ENCODE measurements around the gene CHD9. TPM values are rescaled to one million over a fixed set of nuclear protein-coding genes. Genes with fewer than 3 reads are reported as not detected.

The CHD9 gene
- total RNA-seq, 4 donors from 2014 or later: 82.2 to 114 (median 91.3) TPM

DNA sequence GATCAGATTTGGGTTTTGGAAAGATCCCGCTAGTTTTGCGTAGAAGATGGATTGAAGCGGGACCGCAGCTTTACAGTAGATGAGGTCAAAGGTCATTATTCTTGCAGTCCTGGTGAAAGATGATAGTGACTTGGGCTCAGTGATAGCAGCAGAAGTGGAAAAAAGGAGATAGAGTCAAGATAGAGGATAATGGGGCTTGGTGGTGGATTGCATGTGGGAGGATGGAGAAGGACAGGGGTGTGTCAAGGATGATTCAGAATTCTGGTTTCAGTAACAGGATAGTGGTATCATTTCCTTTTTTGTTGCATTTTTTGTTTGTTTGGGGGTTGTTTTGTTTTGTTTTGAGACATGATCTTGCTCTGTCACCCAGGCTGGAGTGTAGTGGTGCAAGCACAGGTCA lies 30.7 kb upstream of the CHD9 start:
- H3K27ac ChIP-seq: no peak overlapping the region
- no peaks in the 10 kb centered on the region for H3K4me1 ChIP-seq
- DNase-seq (ENCODE audit: low spot score in 2 of 2): no peak
- no peaks in the 10 kb centered on the region for H3K36me3 ChIP-seq
- H3K27me3 ChIP-seq: no peaks in the 10 kb centered on the region
- no peak overlapping the region for H3K4me3 ChIP-seq
- WGBS, 2 donors: 98% methylated on average over 4 of the region's 4 CpGs
- H3K9me3 ChIP-seq: no peaks in the 10 kb centered on the region
- TF ChIP-seq POLR2A (IDR thresholded peaks at IDR 0.05) (no peak), EP300 (IDR thresholded peaks at IDR 0.05) (no peak)
- TF ChIP-seq, protein P1, sequence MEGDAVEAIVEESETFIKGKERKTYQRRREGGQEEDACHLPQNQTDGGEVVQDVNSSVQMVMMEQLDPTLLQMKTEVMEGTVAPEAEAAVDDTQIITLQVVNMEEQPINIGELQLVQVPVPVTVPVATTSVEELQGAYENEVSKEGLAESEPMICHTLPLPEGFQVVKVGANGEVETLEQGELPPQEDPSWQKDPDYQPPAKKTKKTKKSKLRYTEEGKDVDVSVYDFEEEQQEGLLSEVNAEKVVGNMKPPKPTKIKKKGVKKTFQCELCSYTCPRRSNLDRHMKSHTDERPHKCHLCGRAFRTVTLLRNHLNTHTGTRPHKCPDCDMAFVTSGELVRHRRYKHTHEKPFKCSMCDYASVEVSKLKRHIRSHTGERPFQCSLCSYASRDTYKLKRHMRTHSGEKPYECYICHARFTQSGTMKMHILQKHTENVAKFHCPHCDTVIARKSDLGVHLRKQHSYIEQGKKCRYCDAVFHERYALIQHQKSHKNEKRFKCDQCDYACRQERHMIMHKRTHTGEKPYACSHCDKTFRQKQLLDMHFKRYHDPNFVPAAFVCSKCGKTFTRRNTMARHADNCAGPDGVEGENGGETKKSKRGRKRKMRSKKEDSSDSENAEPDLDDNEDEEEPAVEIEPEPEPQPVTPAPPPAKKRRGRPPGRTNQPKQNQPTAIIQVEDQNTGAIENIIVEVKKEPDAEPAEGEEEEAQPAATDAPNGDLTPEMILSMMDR (IDR thresholded peaks at IDR 0.05): no peak

DNA sequence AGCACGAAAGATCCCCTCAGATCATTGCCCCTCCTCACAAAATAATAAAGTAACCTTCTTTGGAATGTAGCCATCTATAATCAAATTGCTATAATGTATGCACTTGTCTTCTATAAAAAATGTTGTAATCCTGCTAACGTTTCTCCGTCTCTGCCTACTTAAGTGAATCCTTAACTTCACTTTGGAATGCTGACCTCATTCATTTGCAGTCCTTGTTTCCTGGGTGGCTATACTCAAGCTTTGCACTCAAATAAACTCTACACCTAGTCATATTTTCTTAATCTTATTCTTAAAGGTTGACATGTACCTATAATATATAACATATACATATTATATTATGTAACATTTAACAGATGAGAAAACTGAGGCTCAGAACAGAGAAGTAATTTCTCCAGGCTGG lies 24.8 kb upstream of the CHD9 start:
- no peaks in the 10 kb centered on the region for H3K9me3 ChIP-seq
- no peak for DNase-seq (ENCODE audit: low spot score in 2 of 2)

DNA sequence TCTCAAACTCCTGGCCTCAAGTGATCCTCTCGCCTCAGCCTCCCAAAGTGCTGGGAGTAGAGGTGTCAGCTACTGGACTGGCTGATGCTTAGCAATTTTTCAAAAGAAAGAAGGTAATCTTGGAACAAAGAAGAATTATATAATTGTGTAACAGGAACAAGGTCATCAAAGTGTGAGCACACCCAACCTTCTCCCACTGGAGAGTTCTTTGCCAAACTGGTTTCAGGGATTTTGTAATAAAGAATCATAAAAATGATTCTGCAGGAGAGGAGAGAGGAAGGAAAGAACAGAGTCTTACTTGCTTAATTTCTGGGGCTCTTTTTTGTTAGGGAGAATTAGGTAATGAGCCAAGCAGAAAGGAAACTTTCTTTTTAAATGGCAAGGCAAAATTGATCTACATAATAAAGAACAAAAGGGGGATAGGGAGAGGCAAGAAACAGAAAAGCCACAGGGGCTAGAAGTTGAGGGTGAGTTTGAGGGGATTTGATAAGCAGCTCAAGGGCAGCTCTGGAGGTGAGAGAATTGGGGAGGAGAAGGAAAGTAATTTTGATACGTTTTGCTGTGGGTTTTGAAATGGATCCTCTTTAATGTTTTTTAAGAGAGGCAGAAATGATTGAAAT lies 23.4 kb upstream of the CHD9 start:
- H3K4me3 ChIP-seq: no peak overlapping the region
- H3K36me3 ChIP-seq: no peaks in the 10 kb centered on the region
- WGBS, 2 donors: 45% methylated on average over 2 of the region's 2 CpGs
- TF ChIP-seq, protein P1 (IDR thresholded peaks at IDR 0.05): no peak
- TF ChIP-seq EP300 (IDR thresholded peaks at IDR 0.05): peak in 1 of 2 donors; percentile 61
- no peaks in the 10 kb centered on the region for H3K9me3 ChIP-seq
- H3K4me1 ChIP-seq: peaks cover 0 to 11% (median 2%) of the 10 kb centered on the region in 4 donors
- H3K27ac ChIP-seq: peak overlapping the region in 1 of 4 donors; percentile 6
- no peak for DNase-seq (ENCODE audit: low spot score in 2 of 2)
- no peaks in the 10 kb centered on the region for H3K27me3 ChIP-seq

More for the DNA sequence above, 24.8 kb upstream of the CHD9 start:
- TF ChIP-seq, protein P1 (IDR thresholded peaks at IDR 0.05): no peak
- no peak for TF ChIP-seq EP300 (IDR thresholded peaks at IDR 0.05)
- no peak for TF ChIP-seq POLR2A (IDR thresholded peaks at IDR 0.05)
- Histone ChIP-seq H3K36me3 (no peaks in the 10 kb centered on the region), H3K27me3 (no peaks in the 10 kb centered on the region), H3K4me3 (no peak overlapping the region), H3K4me1 (peaks cover 0 to 11% (median 2%) of the 10 kb centered on the region in 4 donors), H3K27ac (no peak overlapping the region)
- 76 to 82% methylated on average over 3 of the region's 3 CpGs for WGBS, 2 donors

DNA sequence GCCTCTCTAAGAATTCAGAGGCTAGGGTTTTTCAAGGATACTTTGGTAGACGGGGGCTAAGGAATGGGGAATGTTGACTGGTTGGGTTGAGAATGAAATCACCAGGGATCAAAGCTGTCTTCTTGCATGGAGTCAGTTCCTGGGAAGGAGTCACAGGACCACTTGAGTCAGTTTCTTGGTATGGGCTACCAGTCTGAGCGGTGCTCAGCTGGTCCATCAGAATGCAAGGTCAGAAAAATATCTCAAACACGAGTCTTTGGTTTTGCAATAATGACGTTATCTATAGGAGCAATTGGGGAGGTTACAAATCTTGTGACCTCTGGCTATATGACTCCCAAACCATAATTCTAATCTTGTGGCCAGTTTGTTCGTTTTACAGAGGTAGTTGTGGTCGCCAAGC lies 20.5 kb upstream of the CHD9 start:
- no peak for DNase-seq (ENCODE audit: low spot score in 2 of 2)
- 82 to 83% methylated on average over 6 of the region's 6 CpGs for WGBS, 2 donors
- Histone ChIP-seq H3K36me3 (no peaks in the 10 kb centered on the region), H3K27ac (no peak overlapping the region), H3K27me3 (no peaks in the 10 kb centered on the region), H3K4me1 (peaks cover 0 to 11% (median 2%) of the 10 kb centered on the region in 4 donors), H3K9me3 (no peaks in the 10 kb centered on the region), H3K4me3 (no peak overlapping the region)
- TF ChIP-seq, protein P1 (IDR thresholded peaks at IDR 0.05): no peak
- no peak for TF ChIP-seq EP300 (IDR thresholded peaks at IDR 0.05)
- TF ChIP-seq POLR2A (IDR thresholded peaks at IDR 0.05): no peak

DNA sequence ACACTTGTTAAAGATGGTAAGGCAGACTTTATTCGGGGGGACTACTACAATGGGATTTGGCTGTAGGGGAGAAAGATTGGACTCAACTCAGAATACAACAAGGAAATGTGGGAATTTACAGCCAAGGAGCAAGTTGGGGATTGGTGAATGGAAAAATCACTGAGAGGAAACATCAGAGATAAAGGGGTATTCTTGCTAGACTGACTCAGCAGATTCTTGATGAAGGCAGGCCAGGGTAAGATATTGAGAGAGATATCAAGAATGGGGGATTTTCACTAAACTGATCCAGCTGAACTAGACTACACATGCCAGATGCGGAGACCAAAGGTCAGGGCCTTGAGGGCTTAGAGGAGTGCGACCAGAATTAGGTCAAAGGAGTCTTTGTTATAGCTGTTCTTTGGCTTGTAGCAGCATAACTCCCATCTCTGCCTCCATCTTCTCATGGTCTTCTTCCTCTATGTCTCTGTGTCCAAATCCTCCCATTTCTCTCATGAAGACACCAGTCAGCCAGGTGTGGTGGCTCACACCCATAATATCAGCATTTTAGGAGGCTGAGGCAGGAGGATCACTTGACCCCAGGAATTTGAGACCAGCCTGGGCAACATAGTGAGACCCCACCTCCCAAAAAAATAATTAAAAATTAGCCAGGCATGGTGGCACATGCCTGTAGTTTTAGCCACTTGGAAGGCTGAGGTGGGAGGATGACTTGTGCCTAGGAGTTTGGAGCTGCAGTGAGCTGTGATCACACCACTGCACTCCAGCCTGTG lies 19.4 kb upstream of the CHD9 start:
- H3K27me3 ChIP-seq: no peaks in the 10 kb centered on the region
- 38 to 44% methylated on average over 3 of the region's 3 CpGs for WGBS, 2 donors

More for the DNA sequence above, 19.4 kb upstream of the CHD9 start:
- Histone ChIP-seq H3K27ac (no peak overlapping the region), H3K4me3 (no peak overlapping the region), H3K36me3 (no peaks in the 10 kb centered on the region), H3K9me3 (no peaks in the 10 kb centered on the region), H3K4me1 (peaks cover 0 to 11% (median 2%) of the 10 kb centered on the region in 4 donors)
- DNase-seq (ENCODE audit: low spot score in 2 of 2): no peak
- TF ChIP-seq EP300 (IDR thresholded peaks at IDR 0.05): no peak
- TF ChIP-seq, protein P1 (IDR thresholded peaks at IDR 0.05): no peak
- no peak for TF ChIP-seq POLR2A (IDR thresholded peaks at IDR 0.05)
